K562 (cell line): ENCODE results near the gene ACLY. TPM values are rescaled to one million over a fixed set of nuclear protein-coding genes. Genes with fewer than 3 reads are reported as not detected.

Experiments
- BRD4 ChIP-seq: fragments of 200-600 bp; sonication (generic); IDR thresholded peaks from 2 replicates; pipeline ENCODE4 v1.6.1; 2017; ENCODE audit warnings: inconsistent platforms
- CCAR2 ChIP-seq: fragments of 200-400 bp; formaldehyde crosslinking; IDR thresholded peaks from 2 replicates; pipeline ENCODE4 v1.6.1; 2017; ENCODE audit warnings: mild to moderate bottlenecking, low read depth, low read length
- ELK3 ChIP-seq: fragments of 450-650 bp; formaldehyde crosslinking; IDR thresholded peaks from 2 replicates; pipeline ENCODE4 v1.4.0; 2020; ENCODE audit warnings: mild to moderate bottlenecking
- ESRRA ChIP-seq: fragments of 450-650 bp; IDR thresholded peaks from 2 replicates; pipeline ENCODE4 v1.6.1; 2014; ENCODE audit warnings: low read depth, mild to moderate bottlenecking, moderate library complexity, borderline replicate concordance
- MCM5 ChIP-seq: fragments of 450-650 bp; IDR thresholded peaks from 2 replicates; pipeline ENCODE4 v1.6.1; 2016; ENCODE audit warnings: low read depth
- NCOA4 ChIP-seq: fragments of 450-650 bp; IDR thresholded peaks from 2 replicates; pipeline ENCODE4 v1.6.1; 2018; ENCODE audit warnings: mild to moderate bottlenecking; ENCODE audit not compliant: partially characterized antibody
- SAFB ChIP-seq: fragments of 200-400 bp; formaldehyde crosslinking; IDR thresholded peaks from 2 replicates; pipeline ENCODE4 v1.6.1; 2017; ENCODE audit warnings: low read depth, low read length, borderline replicate concordance
- ZBTB40 ChIP-seq, 2 experiments: fragments of 450-650 bp in 1 of 2; sonication (generic) in 1 of 2; formaldehyde crosslinking in 1 of 2; IDR thresholded peaks; 2 replicates each; pipeline versions ENCODE4 v1.7.1 to v1.9.0; 2016 to 2022; ENCODE audit warnings: inconsistent platforms in 1 of 2, mild to moderate bottlenecking in 1 of 2, missing genetic modification reagents in 1 of 2
- ZBTB7A ChIP-seq: IDR thresholded peaks from 2 replicates; pipeline ENCODE4 v1.6.1; 2011; ENCODE audit warnings: low read depth, mild to moderate bottlenecking, low read length, moderate library complexity, borderline replicate concordance; ENCODE audit not compliant: control insufficient read depth
- ZC3H4 ChIP-seq: sonication (generic); formaldehyde crosslinking; IDR thresholded peaks from 2 replicates; pipeline ENCODE4 v1.9.0; 2021; ENCODE audit warnings: missing genetic modification reagents, borderline replicate concordance
- ZNF57 ChIP-seq: fragments of 450-650 bp; formaldehyde crosslinking; IDR thresholded peaks from 2 replicates; pipeline ENCODE4 v1.4.0; 2020; ENCODE audit warnings: mild to moderate bottlenecking, moderate library complexity
- ZNF583 ChIP-seq: fragments of 250-450 bp; sonication (Bioruptor Pico); IDR thresholded peaks from 2 replicates; pipeline ENCODE4 v1.4.0; 2020
- ZNF695 ChIP-seq: fragments of 450-650 bp; formaldehyde crosslinking; IDR thresholded peaks from 2 replicates; pipeline ENCODE4 v1.4.0; 2020; ENCODE audit warnings: mild to moderate bottlenecking, moderate library complexity
- polyA plus RNA-seq, 8 experiments: library from polyadenylated mRNA; depleted of rRNA in 4 of 8; stranded (reverse) in 5 of 8; unstranded in 3 of 8; fragments of >200 nt; fragmentation: Nextera tagmentation in 2 of 8; fragmentation: Illumina TruSeq in 1 of 8; extraction: Ambion mirVana in 2 of 8; extraction: Trizol in 1 of 8; gene quantifications; 2 replicates each; pipeline versions ENCODE4 v1.2.1 to v1.2.3, GENCODE V29; 2011 to 2014; ENCODE audit warnings: inconsistent platforms in 1 of 8, missing spikeins in 1 of 8
- total RNA-seq, 7 experiments: library from RNA; depleted of rRNA in 6 of 7; stranded (reverse); fragments of >200 nt in 6 of 7; fragmentation: Illumina TruSeq in 2 of 7; extraction: Trizol in 2 of 7; gene quantifications; 2 replicates each; pipeline versions ENCODE4 v1.2.1 to v1.2.3, GENCODE V29; 2011 to 2021; ENCODE audit warnings: low replicate concordance in 1 of 7

Gene ACLY
- total and polyA plus RNA-seq, 9 of the 15 experiments (the other 6 are each of a cell fraction or from before 2014, with no cell fraction given): 42.9 to 280 (median 125) TPM

- 0 out of 2 replicates have a peak, but pooled peaks have one; percentile 41 for TF ChIP-seq ZBTB40 (IDR thresholded peaks at IDR 0.05)
- TF ChIP-seq ZBTB40 (CRISPR knock-in tag; IDR thresholded peaks at IDR 0.05): no peak
- no peak for TF ChIP-seq MCM5
- TF ChIP-seq BRD4: no peak
- TF ChIP-seq ZNF583 (CRISPR knock-in tag): no peak
- no peak for TF ChIP-seq SAFB
- no peak for TF ChIP-seq ZNF57
- no peak for TF ChIP-seq ZC3H4
- TF ChIP-seq ZNF695 (CRISPR knock-in tag): no peak
- no peak for TF ChIP-seq CCAR2
- TF ChIP-seq NCOA4: no peak
- TF ChIP-seq ELK3 (CRISPR knock-in tag): no peak
- no peak for TF ChIP-seq ESRRA
- 0 out of 2 replicates have a peak, but pooled peaks have one; percentile 1 for TF ChIP-seq ZBTB7A
Observed at GRCh38 chr17:41864498-41864835, 54.3 kb downstream of the ACLY start (continued).
